GM21447 (cell line): Measurements from ENCODE around the gene RAD23A.
A peak's percentile ranks its signal among the peaks of the same experiment; 100 is the strongest.
"Not testable (repeated sequence)": the region's sequence is repeated elsewhere in the genome, so short reads cannot be mapped to it uniquely, and the experiment has no call there.

ENCODE experiments used
- ATAC-seq: cut with Tn5 transposase; IDR thresholded peaks from one replicate; pipeline ENCODE4 v1.9.1; 2021; ENCODE audit not compliant: unreplicated experiment

Gene RAD23A

GRCh38 chr19:12945479-12946091 is at the start of gene RAD23A:
RAD23A (plus strand) TSS chr19:12945862; CDS start chr19:12945949, 87 bp downstream.
- peak; percentile 67 for ATAC-seq

- no peak for ATAC-seq
These were observed 49.2 kb upstream of the RAD23A start for GRCh38 chr19:12896460-12896859.

GRCh38 chr19:12899891-12900518 is 45.7 kb upstream of the RAD23A start:
- peak; percentile 82 for ATAC-seq

GRCh38 chr19:12907166-12907565 is 38.5 kb upstream of the RAD23A start:
- ATAC-seq = no peak

- no peak for ATAC-seq
These were observed 33.1 kb upstream of the RAD23A start for GRCh38 chr19:12912571-12912970.

- no peak for ATAC-seq
These were observed 32.6 kb upstream of the RAD23A start for GRCh38 chr19:12913011-12913561.

GRCh38 chr19:12913851-12914690 is 31.6 kb upstream of the RAD23A start:
- ATAC-seq = no peak

- not testable (repeated sequence) for ATAC-seq
These were observed 29.8 kb upstream of the RAD23A start for GRCh38 chr19:12915860-12916259.

GRCh38 chr19:12918253-12918652 is 27.4 kb upstream of the RAD23A start:
- no peak for ATAC-seq

- no peak for ATAC-seq
These were observed 24.6 kb upstream of the RAD23A start for GRCh38 chr19:12921047-12921446.

- no peak for ATAC-seq
These were observed 22.7 kb upstream of the RAD23A start for GRCh38 chr19:12922959-12923358.

- ATAC-seq = no peak
These were observed 20.9 kb upstream of the RAD23A start for GRCh38 chr19:12924621-12925310.

GRCh38 chr19:12930002-12930645 is 15.5 kb upstream of the RAD23A start:
- no peak for ATAC-seq

GRCh38 chr19:12932392-12933286 is 13.0 kb upstream of the RAD23A start:
- no peak for ATAC-seq

GRCh38 chr19:12933287-12934072 is 12.2 kb upstream of the RAD23A start, which contains the start of gene FARSA:
FARSA (minus strand) TSS chr19:12933711; CDS start chr19:12933696, 15 bp downstream.
- peak; percentile 42 for ATAC-seq

- no peak for ATAC-seq
These were observed 10.6 kb upstream of the RAD23A start for GRCh38 chr19:12935071-12935470.

GRCh38 chr19:12936582-12936981 is 9.1 kb upstream of the RAD23A start:
- ATAC-seq = no peak

- ATAC-seq = no peak
These were observed 8.4 kb upstream of the RAD23A start for GRCh38 chr19:12937093-12937926.
